Transverse colon (tissue), 4 donors: ENCODE results near the gene STK40.

Experiments
- POLR2A ChIP-seq: fragments of 450-650 bp; IDR thresholded peaks from one replicate; pipeline ENCODE4 v1.6.1; 2016; ENCODE audit warnings: antibody characterized with exemption, mild to moderate bottlenecking, moderate library complexity
- POLR2AphosphoS5 ChIP-seq, 3 donors: sonication (generic); formaldehyde crosslinking; IDR thresholded peaks; one replicate each; pipeline ENCODE4 v1.6.1; 2016; ENCODE audit warnings: antibody characterized with exemption in 3 of 3
- TF ChIP-seq, protein P1 (sequence below), 5 experiments: fragments of 200-600 bp in 3 of 5; fragments of 450-650 bp in 2 of 5; sonication (generic) in 3 of 5; IDR thresholded peaks; 1 replicate in 2 of 5; 2 replicates in 3 of 5; pipeline ENCODE4 v1.5.1; 2016 to 2017; ENCODE audit warnings: antibody characterized with exemption in 5 of 5, inconsistent platforms in 3 of 5, mild to moderate bottlenecking in 2 of 5, moderate library complexity in 1 of 5

GRCh38 chr1:36343651-36344394 is 41.9 kb downstream of the STK40 start:
- TF ChIP-seq POLR2AphosphoS5 (IDR thresholded peaks at IDR 0.05), result no peak
- TF ChIP-seq, protein P1, sequence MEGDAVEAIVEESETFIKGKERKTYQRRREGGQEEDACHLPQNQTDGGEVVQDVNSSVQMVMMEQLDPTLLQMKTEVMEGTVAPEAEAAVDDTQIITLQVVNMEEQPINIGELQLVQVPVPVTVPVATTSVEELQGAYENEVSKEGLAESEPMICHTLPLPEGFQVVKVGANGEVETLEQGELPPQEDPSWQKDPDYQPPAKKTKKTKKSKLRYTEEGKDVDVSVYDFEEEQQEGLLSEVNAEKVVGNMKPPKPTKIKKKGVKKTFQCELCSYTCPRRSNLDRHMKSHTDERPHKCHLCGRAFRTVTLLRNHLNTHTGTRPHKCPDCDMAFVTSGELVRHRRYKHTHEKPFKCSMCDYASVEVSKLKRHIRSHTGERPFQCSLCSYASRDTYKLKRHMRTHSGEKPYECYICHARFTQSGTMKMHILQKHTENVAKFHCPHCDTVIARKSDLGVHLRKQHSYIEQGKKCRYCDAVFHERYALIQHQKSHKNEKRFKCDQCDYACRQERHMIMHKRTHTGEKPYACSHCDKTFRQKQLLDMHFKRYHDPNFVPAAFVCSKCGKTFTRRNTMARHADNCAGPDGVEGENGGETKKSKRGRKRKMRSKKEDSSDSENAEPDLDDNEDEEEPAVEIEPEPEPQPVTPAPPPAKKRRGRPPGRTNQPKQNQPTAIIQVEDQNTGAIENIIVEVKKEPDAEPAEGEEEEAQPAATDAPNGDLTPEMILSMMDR (IDR thresholded peaks at IDR 0.05), result no peak
- no peak for TF ChIP-seq POLR2A
